Kidney capillary endothelial cell (primary cell): Measurements from ENCODE around the gene GAS7.

ENCODE experiments used
- DNase-seq: peaks from one replicate; pipeline ENCODE4 v3.0.0-alpha.2; 2018; ENCODE audit warnings: low spot score

Gene GAS7

GRCh38 chr17:10198509-10199249 is at the start of gene GAS7:
TSS of gene GAS7 (minus strand) at chr17:10198606.
- DNase-seq: no peak

DNA sequence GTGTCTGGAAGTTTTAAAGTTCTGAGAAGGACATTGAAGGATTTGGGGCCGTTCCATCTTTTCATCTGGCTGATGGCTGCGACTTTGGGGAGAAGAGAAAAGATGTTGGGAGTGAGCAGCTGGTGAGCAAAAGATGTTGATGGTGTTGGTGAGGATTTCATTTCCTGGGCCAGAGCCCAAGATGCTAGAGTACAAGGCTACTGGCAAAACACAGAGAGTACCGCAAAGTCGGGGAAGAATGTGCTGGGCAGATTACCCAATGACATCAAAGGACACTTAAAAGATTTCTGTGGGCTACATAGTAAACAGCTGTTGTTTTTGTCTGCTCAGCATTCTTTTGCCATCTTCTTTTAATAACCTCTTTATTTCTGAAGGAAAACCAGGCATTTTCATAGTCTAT is 49.4 kb upstream of the GAS7 start:
- DNase-seq: no peak

DNA sequence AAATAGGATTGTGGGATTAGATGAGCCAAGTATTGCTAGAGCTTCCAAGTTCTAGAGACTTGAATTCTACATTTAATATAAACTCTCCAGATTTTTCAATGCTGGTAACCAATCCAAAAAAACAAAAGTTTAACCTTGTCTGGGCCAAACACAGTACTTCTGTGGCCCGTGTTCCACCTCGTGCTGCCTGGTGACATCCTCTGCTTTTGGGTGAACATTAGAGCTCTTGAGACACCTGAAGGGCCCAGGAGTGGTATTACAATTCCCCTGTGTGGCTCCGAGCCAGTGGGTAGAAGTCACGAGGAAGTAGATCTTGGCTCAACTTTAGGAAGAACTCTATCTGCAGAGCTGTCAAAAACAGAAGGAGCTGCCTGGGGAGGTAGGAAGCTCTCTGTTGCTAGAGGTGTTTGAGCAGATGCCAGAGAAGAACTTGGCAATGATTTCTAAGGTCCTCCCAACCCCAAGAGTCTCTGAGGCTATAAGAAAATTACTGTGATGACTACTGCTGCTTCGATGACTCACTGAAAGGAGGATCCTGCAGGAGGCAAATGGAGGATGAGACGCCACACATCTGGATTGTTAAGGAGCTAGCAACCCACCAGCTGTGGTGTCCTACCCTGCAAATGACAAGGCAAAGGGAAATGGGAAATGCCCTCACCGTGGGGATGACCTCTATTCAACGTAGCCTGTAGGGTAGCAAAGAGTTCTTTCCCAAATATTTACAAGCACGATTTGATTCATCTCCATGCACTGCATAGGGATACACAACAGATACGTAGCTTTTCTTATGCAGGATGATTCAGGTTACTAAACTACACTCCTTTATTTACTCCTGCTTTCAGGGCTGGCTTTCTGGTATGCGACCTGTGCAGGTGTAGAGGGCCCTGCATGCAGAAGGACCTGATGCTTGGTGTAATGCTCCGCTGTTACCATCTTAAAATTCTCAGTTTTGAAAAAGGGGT is 45.8 kb upstream of the GAS7 start:
- DNase-seq: no peak

DNA sequence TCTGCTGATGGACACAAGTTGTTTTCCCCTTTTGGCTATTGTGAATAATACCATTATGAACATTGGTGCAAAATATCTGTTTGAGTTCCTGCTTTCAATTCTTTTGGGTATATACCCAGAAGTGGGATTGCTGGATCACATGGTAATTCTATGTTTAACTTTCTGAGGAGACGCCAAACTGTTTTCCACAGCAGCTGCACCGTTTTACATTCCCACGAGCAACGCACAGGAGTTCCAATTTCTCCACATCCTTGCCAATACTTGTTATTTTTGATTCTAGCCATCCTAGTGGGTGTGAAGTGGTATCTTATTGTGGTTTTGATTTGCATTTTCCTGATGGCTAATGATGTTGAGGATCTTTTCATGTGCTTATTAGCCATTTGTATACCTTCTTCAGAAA is 43.4 kb upstream of the GAS7 start:
- DNase-seq: no peak

- no peak for DNase-seq
These were observed 40.3 kb upstream of the GAS7 start for GRCh38 chr17:10238661-10239060.

DNA sequence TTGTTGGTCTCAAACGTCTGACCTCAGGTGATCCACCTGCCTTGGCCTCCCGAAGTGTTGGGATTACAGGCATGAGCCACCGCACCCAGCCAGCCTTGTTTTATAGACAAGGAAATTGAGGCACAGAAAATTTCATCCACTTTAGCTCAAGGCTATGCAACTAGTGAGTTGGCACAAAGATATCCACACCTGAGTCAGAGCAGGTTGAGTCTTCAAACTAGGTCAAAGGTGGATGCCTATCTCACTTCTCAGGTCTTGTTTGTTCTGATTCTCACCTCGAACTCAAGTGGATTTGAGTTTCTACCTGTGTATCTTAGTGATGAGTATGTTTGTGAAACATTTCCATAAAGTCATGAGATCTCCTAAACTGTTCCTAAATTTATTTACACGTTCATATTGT is 35.6 kb upstream of the GAS7 start:
- no peak for DNase-seq

DNA sequence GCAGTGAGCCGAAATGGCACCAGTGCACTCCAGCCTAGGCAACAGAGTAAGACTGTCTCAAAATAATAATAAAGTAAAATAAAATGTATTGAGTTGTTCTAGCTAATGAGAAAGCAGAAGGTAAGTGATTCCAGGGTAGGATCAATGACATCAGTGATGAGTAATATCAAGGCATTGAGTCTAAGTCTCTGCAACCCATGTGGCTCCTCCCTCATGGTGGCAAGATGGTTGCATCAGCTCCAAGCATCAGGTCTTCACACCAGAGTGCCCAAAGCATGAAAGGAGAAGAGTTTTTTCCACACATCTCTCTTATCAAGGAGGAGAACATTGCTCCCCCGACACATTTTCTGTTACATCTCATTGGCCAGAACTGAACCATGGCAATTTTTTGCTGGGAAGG is 34.8 kb upstream of the GAS7 start:
- DNase-seq: no peak

DNA sequence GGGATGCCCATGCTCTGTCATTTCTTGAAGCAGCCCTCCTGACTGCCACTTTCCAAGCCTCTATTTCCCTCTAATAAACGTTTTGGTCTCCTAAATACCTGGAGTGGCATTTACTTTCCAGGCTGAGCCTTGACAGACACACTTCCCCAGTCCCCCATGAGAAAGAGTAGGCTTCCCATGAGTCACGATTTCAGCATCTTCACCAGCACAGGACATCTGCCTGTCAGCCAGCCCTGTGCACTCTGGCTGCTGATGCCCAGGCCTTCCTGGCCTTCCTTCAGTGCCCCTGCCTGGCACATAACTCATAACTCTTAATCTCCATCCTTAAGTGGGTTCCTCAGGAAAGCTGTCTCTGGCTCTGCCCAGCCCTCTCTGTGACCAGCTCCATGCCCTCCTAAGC is 30.8 kb upstream of the GAS7 start:
- no peak for DNase-seq

- no peak for DNase-seq
These were observed 28.7 kb upstream of the GAS7 start for GRCh38 chr17:10226930-10227695.

DNA sequence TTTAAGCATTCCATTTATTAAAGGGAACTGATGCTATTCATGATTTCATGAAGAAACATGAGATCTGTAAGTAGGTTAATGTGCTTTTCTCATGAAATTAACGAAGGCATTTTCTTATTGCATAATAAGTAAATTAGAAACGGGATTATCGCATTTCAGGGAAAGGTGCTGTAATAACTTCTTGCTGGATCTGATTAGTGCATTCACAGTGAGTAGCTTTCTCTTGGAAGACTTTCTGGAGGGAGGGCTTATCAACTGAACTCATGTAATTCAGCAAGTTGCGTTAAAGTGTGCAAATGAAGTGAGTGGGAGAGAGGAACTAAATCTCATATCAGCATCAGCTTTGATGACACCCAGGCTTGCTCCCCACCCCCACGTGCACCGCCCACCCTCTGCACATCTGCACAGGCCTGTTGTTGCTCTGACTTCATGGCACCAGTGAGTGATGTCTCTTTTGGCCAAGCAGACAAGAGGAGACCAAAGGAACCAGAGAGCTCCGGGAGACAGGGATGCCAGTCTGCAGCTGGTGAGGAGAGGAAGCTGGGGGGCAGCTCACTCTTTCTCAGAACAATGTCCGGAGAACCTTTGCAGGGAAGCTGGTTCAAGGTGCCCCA is 26.3 kb upstream of the GAS7 start:
- DNase-seq: no peak

- no peak for DNase-seq
These were observed 20.8 kb upstream of the GAS7 start for GRCh38 chr17:10219193-10219592.

GRCh38 chr17:10217916-10218315 is 19.5 kb upstream of the GAS7 start:
- no peak for DNase-seq

DNA sequence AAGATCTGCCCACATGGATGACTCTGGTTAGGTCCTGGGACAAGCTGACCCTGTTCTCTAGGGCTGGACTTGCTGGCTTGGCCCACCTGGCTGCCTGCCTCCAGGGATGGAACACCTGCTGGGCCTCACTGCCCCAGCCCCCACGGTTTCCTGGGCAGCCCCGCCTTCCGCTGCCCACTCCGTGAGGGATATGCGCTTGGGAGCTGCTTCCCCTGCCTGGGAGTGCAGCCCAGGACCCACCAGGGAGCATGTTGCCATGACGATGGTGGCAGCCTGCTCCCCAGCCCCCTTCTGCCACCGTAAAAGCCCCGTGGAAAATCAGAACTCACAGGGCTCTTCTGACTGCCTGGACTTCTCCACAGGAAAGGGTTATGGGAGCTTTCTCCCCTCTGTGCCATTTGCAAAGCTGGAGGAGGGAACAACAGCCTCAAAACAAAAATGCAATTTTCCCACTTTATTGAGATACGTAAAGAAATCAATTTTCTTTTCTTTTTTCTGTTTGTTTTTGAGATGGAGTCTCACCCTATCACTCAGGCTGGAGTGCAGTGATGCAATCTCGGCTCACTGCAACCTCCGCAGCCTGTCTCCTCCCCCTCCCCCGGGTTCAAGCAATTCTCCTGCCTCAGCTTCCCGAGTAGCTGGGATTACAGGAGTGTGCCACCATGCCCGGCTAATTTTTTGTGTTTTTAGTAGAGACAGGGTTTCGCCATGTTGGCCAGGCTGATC is 18.0 kb upstream of the GAS7 start:
- no peak for DNase-seq

DNA sequence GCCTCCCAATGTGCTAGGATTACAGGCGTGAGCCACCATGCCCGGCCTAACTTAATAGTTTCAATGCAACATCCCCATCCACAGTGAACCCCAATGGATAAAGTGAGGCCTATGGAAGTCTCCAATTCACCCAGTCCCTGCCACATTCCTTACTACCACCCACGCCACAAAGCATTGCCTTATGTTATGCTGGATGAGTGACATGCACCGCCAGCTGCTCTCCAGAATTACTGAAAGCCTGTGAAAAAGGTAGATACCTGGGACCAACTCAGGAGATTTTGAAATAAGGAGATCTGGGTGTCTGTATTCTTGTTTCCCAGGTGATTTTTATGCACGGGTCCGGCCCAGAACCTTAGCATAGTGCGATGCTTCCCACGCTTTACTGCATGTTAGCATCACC is 16.9 kb upstream of the GAS7 start:
- DNase-seq: no peak

GRCh38 chr17:10211666-10212065 is 13.3 kb upstream of the GAS7 start:
- DNase-seq: no peak

DNA sequence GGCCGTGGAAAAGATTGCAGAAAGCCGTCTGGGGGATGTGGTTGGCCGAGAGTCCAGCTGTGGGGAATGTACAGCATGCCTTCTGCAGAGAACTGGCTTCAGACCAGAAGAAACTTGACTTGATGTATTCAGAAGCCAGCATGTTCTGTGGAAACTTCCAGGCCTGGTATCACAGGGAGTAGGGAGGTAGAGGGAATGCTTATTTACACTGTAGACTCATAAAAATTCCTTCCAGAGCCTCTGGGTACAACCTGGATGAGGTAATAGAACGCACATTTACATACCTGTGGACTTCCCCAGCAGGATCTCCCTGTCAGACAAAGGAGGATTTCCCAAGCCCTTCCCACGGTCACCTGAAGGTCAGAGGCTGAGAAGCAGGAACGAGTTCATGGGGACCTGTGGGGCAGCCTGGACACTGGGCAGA is 11.8 kb upstream of the GAS7 start:
- DNase-seq: no peak

DNA sequence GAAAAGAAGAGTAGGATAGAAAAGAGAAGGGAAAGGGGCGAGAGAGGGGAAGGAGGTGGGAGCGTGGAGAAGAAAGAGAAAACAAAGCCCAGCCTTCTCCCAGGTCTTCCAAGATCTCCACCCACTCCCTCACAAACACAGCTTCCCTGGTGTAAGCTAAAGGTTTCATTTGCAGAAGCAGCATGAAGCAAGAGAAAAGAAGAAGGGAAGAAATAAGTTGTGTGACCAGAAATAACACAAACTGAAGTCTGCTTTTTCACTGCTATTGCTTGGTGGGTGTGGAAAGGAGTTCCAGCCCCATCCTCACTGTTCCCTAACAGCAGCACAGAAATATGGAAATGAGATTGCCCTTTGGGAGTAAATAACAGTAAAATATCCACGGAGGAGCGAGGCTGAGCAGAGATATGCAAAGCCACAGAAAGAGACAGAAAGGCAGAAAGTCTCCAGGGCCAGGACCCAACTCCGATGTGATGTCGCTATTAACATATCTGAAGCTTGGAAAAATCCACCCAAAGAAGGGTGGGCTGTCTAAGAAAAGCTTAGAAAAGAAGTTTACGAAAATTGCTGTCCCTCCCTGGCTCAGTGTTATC is 10.3 kb upstream of the GAS7 start:
- DNase-seq: no peak

- no peak for DNase-seq
These were observed 8.7 kb upstream of the GAS7 start for GRCh38 chr17:10207153-10207552.

GRCh38 chr17:10205549-10206185 is 7.3 kb upstream of the GAS7 start:
- DNase-seq: no peak

DNA sequence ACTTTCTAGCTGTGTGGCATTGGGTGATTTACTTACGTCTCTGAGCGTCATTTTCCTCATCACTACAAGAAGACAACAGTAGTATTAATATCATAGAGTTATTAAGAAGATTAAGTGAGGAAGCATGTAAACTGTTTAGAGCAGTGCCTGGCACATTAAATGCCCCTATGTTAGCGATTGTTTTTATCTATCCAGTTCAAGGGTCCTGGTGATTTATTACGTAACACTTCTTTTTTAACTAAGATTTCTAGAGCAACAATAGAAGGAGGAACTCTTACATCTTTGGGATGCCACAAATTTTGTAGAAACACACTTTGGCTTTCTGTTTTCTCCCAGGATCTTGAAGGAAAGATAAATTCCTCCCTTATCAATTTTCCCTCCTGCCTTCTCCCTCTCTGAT is 3.3 kb upstream of the GAS7 start:
- no peak for DNase-seq

- no peak for DNase-seq
These were observed 2.2 kb upstream of the GAS7 start for GRCh38 chr17:10200645-10201044.
